KMS-11 (cell line): Measurements from ENCODE around the gene ASPM.

Experiments used
- H2AFZ ChIP-seq: fragments of 200-600 bp; sonication (generic); 2 replicates; pipeline ENCODE4 v1.6.1; 2016; ENCODE audit warnings: antibody characterized with exemption, mixed run types, low read depth
- H3K27ac ChIP-seq: fragments of 200-600 bp; sonication (generic); 2 replicates; pipeline ENCODE4 v1.6.1; 2016; ENCODE audit warnings: mild to moderate bottlenecking, mixed run types
- H3K27me3 ChIP-seq: fragments of 200-600 bp; sonication (generic); 2 replicates; pipeline ENCODE4 v1.6.1; 2017; ENCODE audit warnings: mild to moderate bottlenecking, low read depth, mixed run types, moderate library complexity; ENCODE audit not compliant: insufficient read depth
- H3K36me3 ChIP-seq: fragments of 200-600 bp; sonication (generic); 2 replicates; pipeline ENCODE4 v1.6.1; 2017; ENCODE audit warnings: mild to moderate bottlenecking, mixed run types; ENCODE audit not compliant: insufficient read depth
- H3K4me1 ChIP-seq: fragments of 200-600 bp; sonication (generic); 2 replicates; pipeline ENCODE4 v1.6.1; 2016; ENCODE audit warnings: mild to moderate bottlenecking, low read depth, mixed run types; ENCODE audit not compliant: poor library complexity, severe bottlenecking
- H3K4me2 ChIP-seq: fragments of 200-600 bp; sonication (generic); 2 replicates; pipeline ENCODE4 v1.7.0; 2016; ENCODE audit warnings: mild to moderate bottlenecking, mixed run types
- H3K4me3 ChIP-seq: fragments of 200-600 bp; sonication (generic); IDR thresholded peaks from 2 replicates; pipeline ENCODE4 v1.6.1; 2017; ENCODE audit warnings: low read depth, low read length, mixed read lengths; ENCODE audit not compliant: insufficient read depth
- H3K79me2 ChIP-seq: fragments of 200-600 bp; sonication (generic); 2 replicates; pipeline ENCODE4 v1.6.1; 2016; ENCODE audit warnings: low read depth, mixed run types; ENCODE audit not compliant: insufficient read depth
- H3K9ac ChIP-seq: fragments of 200-600 bp; sonication (generic); 2 replicates; pipeline ENCODE4 v1.6.1; 2016; ENCODE audit warnings: mild to moderate bottlenecking, mixed run types
- H4K20me1 ChIP-seq: fragments of 200-600 bp; sonication (generic); 2 replicates; pipeline ENCODE4 v1.6.1; 2016; ENCODE audit warnings: mild to moderate bottlenecking, mixed run types; ENCODE audit not compliant: insufficient read depth
- CTCF ChIP-seq: fragments of 200-600 bp; sonication (generic); conservative IDR thresholded peaks from 2 replicates; pipeline ENCODE4 v1.6.1; 2017; ENCODE audit warnings: low read depth, mild to moderate bottlenecking, antibody characterized with exemption, low read length, moderate library complexity, mixed read lengths

The ASPM gene

DNA sequence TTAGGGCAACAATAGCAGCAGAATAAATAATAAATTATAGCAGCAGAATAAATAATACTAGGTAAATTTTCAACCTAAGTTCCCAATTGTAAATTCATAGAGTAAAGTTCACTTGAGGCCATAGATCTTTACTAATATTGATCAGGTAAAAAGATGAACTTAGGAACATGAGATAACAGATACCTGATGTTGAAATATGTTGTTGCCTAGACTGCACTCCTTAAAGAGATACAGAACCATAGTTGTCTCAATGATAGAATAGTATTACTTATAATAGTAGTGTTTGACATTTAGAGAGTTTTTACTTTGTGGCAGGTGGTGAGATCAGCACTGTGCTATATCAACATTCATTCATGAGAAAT, 79.0 kb downstream of the ASPM start:
- Histone ChIP-seq H3K4me1 (no peaks in the 10 kb centered on the region), H2AFZ (no peak overlapping the region), H3K36me3 (no peaks in the 10 kb centered on the region), H3K4me3 (no peak overlapping the region), H3K79me2 (no peaks in the 10 kb centered on the region), H4K20me1 (no peaks in the 10 kb centered on the region), H3K4me2 (no peak overlapping the region), H3K27ac (no peak overlapping the region), H3K27me3 (no peaks in the 10 kb centered on the region), H3K9ac (no peak overlapping the region)
- TF ChIP-seq CTCF = no peak

- TF ChIP-seq CTCF = no peak
- Histone ChIP-seq H3K4me3 (no peak within 1 kb of the TSS), H3K27ac (no peak within 1 kb of the TSS), H2AFZ (no peak within 1 kb of the TSS), H3K36me3 (no peaks in the 10 kb centered on the region), H3K79me2 (no peaks in the 10 kb centered on the region), H4K20me1 (no peaks in the 10 kb centered on the region), H3K9ac (no peak within 1 kb of the TSS), H3K27me3 (no peaks in the 10 kb centered on the region), H3K4me1 (no peaks in the 10 kb centered on the region), H3K4me2 (no peak within 1 kb of the TSS)
Observed at GRCh38 chr1:197066719-197067456, 79.6 kb downstream of the ASPM start, which contains the start of gene F13B. Gene F13B (minus strand): TSS chr1:197067260. CDS start chr1:197067223, 37 bp downstream.

DNA sequence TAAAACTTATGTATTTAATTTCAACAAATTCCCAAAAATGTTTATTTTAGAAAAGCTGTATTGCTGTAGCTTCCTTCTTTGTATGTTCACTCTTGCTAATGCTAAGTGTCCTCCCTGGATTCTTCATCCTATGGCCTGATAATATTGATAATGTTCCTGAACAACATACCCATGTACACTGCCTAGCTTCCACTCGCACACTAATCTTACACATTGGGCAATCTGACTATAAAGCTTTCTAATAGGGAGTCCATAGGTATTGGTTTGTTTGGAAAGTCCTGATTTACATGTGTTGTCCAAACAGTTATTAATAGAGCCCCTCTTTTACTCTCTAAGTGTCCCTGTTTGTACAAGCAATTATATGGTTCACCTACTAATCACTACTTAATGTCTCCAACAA, 80.2 kb downstream of the ASPM start:
- H3K27me3 ChIP-seq = no peaks in the 10 kb centered on the region
- TF ChIP-seq CTCF = no peak
- no peaks in the 10 kb centered on the region for H3K4me1 ChIP-seq
- H3K27ac ChIP-seq = no peak overlapping the region
- H4K20me1 ChIP-seq = no peaks in the 10 kb centered on the region
- no peak overlapping the region for H3K9ac ChIP-seq
- H3K4me3 ChIP-seq = no peak overlapping the region
- H3K79me2 ChIP-seq = no peaks in the 10 kb centered on the region
- no peaks in the 10 kb centered on the region for H3K36me3 ChIP-seq
- no peak overlapping the region for H2AFZ ChIP-seq
- no peak overlapping the region for H3K4me2 ChIP-seq

- no peak for TF ChIP-seq CTCF
- Histone ChIP-seq H3K4me3 (no peak overlapping the region), H3K27me3 (no peaks in the 10 kb centered on the region), H2AFZ (no peak overlapping the region), H3K79me2 (no peaks in the 10 kb centered on the region), H4K20me1 (no peaks in the 10 kb centered on the region), H3K4me2 (no peak overlapping the region), H3K27ac (no peak overlapping the region), H3K4me1 (no peaks in the 10 kb centered on the region), H3K9ac (no peak overlapping the region), H3K36me3 (no peaks in the 10 kb centered on the region)
Observed at GRCh38 chr1:197065559-197065958, 80.9 kb downstream of the ASPM start.
